Measurements from ENCODE around the gene TMEM91. TPM values are rescaled to one million over a fixed set of nuclear protein-coding genes. Genes with fewer than 3 reads are reported as not detected.

The TMEM91 gene
- polyA plus RNA-seq, 3 donors, result 7.5 to 8.9 (median 8.7) TPM

- DNase-seq (ENCODE audit: low read depth in 3 of 3, low spot score in 2 of 3), result no peak
Measured at GRCh38 chr19:41427647-41428480, 51.5 kb downstream of the TMEM91 start.

DNA sequence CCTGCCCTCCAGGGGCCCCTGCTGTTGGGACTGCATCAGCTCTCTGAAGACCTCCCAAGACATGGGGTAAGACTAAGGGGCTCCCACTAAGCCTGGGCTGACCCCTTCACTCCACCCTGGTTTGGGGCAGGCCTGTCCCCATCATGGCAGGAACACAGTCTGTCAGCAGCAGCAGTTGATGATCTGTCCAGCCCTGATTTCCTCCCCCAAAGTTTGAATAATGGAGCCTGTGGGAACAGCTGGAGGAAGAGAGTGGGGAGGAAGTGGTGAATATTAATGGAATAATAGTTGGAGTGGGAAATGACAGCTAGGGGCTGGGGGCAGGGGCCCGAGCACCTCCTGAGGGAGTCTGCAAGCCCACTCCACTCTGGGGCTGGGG is 52.1 kb downstream of the TMEM91 start:
- DNase-seq (ENCODE audit: low read depth in 3 of 3, low spot score in 2 of 3), result no peak

DNA sequence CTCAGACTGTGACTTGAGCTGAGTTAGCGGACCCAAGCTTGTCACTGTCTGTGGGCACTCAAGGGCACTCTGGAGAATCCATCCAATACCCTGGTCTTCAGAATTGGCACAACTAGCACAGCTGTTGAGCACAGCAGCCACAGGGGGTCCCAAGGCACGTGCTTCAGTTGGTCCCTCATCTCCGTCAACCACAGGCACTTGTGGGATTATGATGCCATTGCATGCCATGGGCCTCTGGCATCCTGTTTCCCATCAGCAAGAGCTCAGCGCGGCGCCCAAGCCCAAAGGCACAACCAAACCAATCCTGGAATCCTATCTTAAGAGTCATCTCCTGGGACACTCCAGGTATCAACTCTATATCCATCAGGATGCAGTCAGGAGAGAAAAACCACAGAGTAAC is 54.6 kb downstream of the TMEM91 start:
- DNase-seq (ENCODE audit: low read depth in 3 of 3, low spot score in 2 of 3), result no peak

DNA sequence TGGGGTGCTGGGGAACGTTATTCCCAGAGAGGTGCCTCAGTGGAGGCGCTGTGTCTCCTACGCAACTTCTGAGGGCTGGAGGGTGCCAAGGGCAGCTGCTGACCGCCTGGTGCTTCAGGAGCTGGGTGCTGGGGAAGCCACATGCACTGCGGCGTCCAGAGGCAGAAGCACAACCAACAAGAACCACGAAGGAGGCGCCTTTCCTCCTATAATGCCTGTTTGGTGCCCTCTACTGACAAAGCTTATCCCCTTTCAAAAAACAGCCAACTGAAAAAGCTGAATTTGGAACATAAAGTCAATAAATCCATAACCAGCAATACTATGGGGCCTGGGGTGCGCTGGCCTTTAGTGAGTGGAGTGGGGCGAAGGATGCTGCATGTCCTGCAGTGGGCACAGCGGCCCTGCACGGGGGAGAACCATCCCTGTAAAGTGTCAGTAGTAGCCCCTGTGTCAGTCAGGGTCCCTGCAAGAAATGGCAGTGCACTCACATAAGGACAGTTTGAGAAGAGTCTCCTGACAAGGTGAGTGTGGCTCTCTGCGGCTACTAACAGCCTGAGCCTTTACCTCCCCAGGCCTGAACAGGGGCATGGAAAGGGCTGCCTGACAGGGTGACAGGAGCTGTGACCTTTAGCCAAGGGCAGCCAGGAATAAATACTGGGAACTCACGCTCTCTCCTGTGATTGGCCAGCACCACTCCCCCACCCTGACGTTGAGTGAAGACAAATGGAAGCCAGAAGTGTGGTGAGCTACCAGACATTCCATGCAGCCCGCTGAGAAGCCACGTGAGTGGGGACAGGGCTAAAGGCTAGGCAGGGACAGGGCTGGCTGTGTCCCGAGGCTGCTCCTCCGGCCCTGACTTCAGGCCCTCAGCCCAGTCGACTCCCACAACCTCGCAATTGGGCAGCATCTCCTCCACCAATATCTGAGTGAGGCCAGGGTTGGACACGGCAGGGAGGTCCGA is 55.4 kb downstream of the TMEM91 start:
- DNase-seq (ENCODE audit: low read depth in 3 of 3, low spot score in 2 of 3), result no peak

- no peak for DNase-seq (ENCODE audit: low read depth in 3 of 3, low spot score in 2 of 3)
Measured at GRCh38 chr19:41433171-41433570, 56.8 kb downstream of the TMEM91 start.

Other genes starting within 250 kb of the TMEM91 start
- gene CYP2S1, start 183.3 kb upstream of the TMEM91 start, polyA plus RNA-seq (ENCODE audit: insufficient read length in 3 of 3), result under 1 TPM; 0.51 to 0.54 (median 0.53) TPM
- 10 to 100 TPM; 28.6 to 33.9 (median 32.1) TPM for gene AXL, start 157.3 kb upstream of the TMEM91 start, polyA plus RNA-seq (ENCODE audit: insufficient read length in 3 of 3)
- gene HNRNPUL1, start 112.2 kb upstream of the TMEM91 start, polyA plus RNA-seq (ENCODE audit: insufficient read length in 3 of 3), result 100 to 1,000 TPM; 197 to 213 (median 202) TPM
- gene CCDC97, start 66.4 kb upstream of the TMEM91 start, polyA plus RNA-seq (ENCODE audit: insufficient read length in 3 of 3), result 10 to 100 TPM; 30.8 to 32.1 (median 31.3) TPM
- 10 to 100 TPM; 26.0 to 33.7 (median 27.7) TPM for gene TGFB1, start 22.6 kb upstream of the TMEM91 start, polyA plus RNA-seq (ENCODE audit: insufficient read length in 3 of 3)
- gene B9D2, start 12.4 kb upstream of the TMEM91 start, polyA plus RNA-seq (ENCODE audit: insufficient read length in 3 of 3), result 1 to 10 TPM; 5.5 to 7.9 (median 6.1) TPM
- 10 to 100 TPM; 12.5 to 17.4 (median 14.3) TPM for gene EXOSC5, start 20.8 kb downstream of the TMEM91 start, polyA plus RNA-seq (ENCODE audit: insufficient read length in 3 of 3)
- gene BCKDHA, start 21.3 kb downstream of the TMEM91 start, polyA plus RNA-seq (ENCODE audit: insufficient read length in 3 of 3), result 10 to 100 TPM; 34.9 to 43.2 (median 38.2) TPM
- gene B3GNT8, start 50.8 kb downstream of the TMEM91 start, polyA plus RNA-seq (ENCODE audit: insufficient read length in 3 of 3), result 1 to 10 TPM; 2.9 to 4.9 (median 3.7) TPM
- gene DMAC2, start 63.4 kb downstream of the TMEM91 start, polyA plus RNA-seq (ENCODE audit: insufficient read length in 3 of 3), result 10 to 100 TPM; 60.1 to 67.4 (median 61.4) TPM
- 1 to 10 TPM; 2.8 to 6.5 (median 6.3) TPM for gene ERICH4, start 66.6 kb downstream of the TMEM91 start, polyA plus RNA-seq (ENCODE audit: insufficient read length in 3 of 3)
- gene CEACAM21, start 199.6 kb downstream of the TMEM91 start, polyA plus RNA-seq (ENCODE audit: insufficient read length in 3 of 3), result 1 to 10 TPM in 2 of 3 donors, under 1 TPM in 1; 0.86 to 1.6 (median 1.6) TPM

Measured in right renal cortex interstitium (tissue), 3 donors.